ENCODE results near the gene FSIP1.

DNA sequence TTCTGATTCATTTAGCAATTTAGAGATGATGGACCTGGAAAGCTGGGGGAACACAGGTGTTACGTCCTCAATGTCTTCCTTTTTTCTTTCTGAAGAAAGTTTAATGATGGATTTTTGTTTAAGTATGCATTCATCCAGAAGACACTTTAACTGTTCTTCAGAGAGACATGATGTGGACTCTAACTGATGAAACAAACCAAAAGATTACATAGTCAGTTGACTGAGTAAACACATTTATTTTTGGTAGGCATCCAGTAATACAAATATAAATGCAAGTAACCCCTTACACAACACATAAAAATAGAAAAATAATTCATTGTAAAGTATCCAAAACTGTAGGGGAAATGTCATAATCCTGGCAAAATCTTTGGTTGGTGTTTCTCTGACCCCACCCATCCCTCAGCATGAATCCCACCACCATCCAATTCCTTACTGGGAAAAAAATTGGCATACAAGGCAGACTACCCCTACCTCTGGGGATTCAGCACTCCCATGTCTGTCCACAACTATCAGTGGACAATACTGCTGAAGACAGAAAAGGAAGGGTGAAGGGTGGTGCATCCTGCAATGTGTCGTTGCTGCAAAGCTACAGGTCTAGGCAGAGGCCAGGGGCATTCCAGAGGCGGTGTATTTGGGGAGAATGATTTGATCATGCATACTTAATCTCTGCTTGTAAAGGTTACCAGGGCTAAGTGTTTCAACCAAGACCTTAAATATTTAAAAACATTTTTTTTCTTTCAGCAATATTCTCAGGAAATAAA lies 164.4 kb downstream of the FSIP1 start:
- TF ChIP-seq, protein P1, sequence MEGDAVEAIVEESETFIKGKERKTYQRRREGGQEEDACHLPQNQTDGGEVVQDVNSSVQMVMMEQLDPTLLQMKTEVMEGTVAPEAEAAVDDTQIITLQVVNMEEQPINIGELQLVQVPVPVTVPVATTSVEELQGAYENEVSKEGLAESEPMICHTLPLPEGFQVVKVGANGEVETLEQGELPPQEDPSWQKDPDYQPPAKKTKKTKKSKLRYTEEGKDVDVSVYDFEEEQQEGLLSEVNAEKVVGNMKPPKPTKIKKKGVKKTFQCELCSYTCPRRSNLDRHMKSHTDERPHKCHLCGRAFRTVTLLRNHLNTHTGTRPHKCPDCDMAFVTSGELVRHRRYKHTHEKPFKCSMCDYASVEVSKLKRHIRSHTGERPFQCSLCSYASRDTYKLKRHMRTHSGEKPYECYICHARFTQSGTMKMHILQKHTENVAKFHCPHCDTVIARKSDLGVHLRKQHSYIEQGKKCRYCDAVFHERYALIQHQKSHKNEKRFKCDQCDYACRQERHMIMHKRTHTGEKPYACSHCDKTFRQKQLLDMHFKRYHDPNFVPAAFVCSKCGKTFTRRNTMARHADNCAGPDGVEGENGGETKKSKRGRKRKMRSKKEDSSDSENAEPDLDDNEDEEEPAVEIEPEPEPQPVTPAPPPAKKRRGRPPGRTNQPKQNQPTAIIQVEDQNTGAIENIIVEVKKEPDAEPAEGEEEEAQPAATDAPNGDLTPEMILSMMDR (IDR thresholded peaks at IDR 0.05) = no peak
- TF ChIP-seq POLR2A (IDR thresholded peaks at IDR 0.05) = no peak
